AG09319 (cell line): ENCODE measurements around the gene FOXO3.

Experiments used
- DNase-seq: peaks from one replicate; pipeline ENCODE4 v3.0.0-alpha.2; 2010; ENCODE audit warnings: low read depth; ENCODE audit errors: extremely low read depth
- CTCF ChIP-seq: IDR thresholded peaks from 2 replicates; pipeline ENCODE4 v1.5.1; 2011; ENCODE audit warnings: low read depth, mild to moderate bottlenecking, inconsistent platforms, low read length, moderate library complexity

Gene FOXO3

GRCh38 chr6:108587258-108588059, 26.7 kb downstream of the FOXO3 start:
- TF ChIP-seq CTCF = no peak
- DNase-seq = no peak

- no peak for DNase-seq
- no peak for TF ChIP-seq CTCF
Observed at GRCh38 chr6:108588586-108588985, 27.9 kb downstream of the FOXO3 start.

GRCh38 chr6:108589244-108589791, 28.6 kb downstream of the FOXO3 start:
- DNase-seq = no peak
- TF ChIP-seq CTCF = no peak

GRCh38 chr6:108591040-108591816, 30.5 kb downstream of the FOXO3 start:
- no peak for DNase-seq
- no peak for TF ChIP-seq CTCF

DNA sequence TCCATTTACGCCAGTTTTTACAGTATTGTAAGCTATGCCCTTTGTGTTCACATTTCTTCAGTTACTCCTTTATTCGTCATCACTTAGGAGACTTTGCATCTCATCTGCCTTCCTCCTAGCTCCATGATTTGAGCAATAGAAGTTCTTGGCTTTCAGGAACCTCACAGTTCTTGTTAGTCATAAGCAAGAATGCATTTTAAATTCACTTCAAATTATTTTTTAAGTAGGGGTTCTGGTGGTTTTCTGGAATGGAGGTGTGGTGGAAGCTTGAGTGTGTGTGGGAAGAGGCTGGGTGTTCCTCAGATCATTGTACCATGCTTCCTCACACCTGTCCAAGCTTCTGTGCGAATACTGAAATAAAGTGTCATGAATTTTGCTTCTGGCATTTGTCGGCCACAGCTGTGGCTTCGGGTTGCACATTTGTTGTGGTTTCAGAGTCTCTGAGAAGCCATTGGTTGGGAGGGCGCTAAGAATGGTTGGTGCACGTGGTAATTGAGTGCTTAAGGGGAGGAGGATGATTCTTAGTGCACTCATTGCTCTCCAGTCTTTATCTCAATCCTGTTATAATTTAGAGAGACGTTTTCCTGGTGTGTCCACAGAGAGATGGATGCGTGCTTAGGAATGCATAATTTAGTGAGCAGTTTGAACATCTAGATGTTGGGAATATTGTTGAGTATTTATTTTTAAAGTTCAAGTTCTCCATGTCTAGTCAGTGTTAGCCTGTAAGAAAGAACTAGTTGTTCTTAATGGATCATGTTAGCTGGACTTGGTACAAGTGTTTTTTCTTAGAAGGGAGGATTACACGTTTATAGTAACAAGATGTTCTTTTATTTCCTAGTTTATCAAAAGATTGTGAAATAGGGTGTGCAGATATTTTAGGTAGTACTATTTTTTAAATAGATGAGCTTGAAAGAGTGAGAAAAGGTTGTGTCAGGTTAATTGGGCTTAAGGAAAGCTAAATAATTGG, 31.9 kb downstream of the FOXO3 start:
- DNase-seq = no peak
- no peak for TF ChIP-seq CTCF

GRCh38 chr6:108594151-108594550, 33.4 kb downstream of the FOXO3 start:
- DNase-seq = no peak

More at GRCh38 chr6:108594151-108594550, 33.4 kb downstream of the FOXO3 start:
- no peak for TF ChIP-seq CTCF
